ENCODE results near the gene MEGF6.

DNA sequence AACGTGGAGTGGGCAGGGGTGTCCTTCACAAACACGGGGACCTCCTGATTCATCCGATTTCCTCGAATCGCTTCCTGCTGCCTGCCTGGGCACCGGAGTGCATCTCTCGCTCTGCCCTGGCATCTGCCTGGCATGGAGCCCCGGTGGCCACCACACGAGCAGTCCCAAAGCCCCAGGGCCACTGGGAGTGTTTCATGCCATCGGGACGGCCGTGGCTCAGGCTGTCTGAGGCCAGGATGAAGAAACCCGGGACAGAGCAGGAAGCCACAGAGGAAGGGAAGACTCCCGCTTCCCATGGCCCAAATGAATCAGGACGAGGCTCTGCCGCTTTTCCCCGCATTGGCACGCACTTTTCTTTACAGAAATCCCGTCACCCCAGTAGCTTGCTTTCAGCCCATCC lies 32.4 kb downstream of the MEGF6 start:
- TF ChIP-seq, protein P1, sequence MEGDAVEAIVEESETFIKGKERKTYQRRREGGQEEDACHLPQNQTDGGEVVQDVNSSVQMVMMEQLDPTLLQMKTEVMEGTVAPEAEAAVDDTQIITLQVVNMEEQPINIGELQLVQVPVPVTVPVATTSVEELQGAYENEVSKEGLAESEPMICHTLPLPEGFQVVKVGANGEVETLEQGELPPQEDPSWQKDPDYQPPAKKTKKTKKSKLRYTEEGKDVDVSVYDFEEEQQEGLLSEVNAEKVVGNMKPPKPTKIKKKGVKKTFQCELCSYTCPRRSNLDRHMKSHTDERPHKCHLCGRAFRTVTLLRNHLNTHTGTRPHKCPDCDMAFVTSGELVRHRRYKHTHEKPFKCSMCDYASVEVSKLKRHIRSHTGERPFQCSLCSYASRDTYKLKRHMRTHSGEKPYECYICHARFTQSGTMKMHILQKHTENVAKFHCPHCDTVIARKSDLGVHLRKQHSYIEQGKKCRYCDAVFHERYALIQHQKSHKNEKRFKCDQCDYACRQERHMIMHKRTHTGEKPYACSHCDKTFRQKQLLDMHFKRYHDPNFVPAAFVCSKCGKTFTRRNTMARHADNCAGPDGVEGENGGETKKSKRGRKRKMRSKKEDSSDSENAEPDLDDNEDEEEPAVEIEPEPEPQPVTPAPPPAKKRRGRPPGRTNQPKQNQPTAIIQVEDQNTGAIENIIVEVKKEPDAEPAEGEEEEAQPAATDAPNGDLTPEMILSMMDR (IDR thresholded peaks at IDR 0.05; ENCODE audit: control extremely low read depth in 1 of 3, insufficient read depth in 1 of 3, low read depth in 1 of 3, low read length in 3 of 3): no peak
- no peak for TF ChIP-seq SIN3A (conservative IDR thresholded peaks at IDR 0.05 in 1 of 2, IDR thresholded peaks at IDR 0.05 in 1 of 2; ENCODE audit: low read depth in 1 of 2, low read length in 2 of 2)
- TF ChIP-seq ZNF274 (IDR thresholded peaks at IDR 0.05; ENCODE audit: borderline replicate concordance, extremely low read depth, low read length): no peak

Measured in H1 (cell line).